Measurements from ENCODE around the gene CAVIN2. TPM values are rescaled to one million over a fixed set of nuclear protein-coding genes. Genes with fewer than 3 reads are reported as not detected.

The CAVIN2 gene
- polyA plus RNA-seq, 1 donor (not counting 4 experiments of a cell fraction or from before 2014, with no cell fraction given), result 10.2 TPM

DNA sequence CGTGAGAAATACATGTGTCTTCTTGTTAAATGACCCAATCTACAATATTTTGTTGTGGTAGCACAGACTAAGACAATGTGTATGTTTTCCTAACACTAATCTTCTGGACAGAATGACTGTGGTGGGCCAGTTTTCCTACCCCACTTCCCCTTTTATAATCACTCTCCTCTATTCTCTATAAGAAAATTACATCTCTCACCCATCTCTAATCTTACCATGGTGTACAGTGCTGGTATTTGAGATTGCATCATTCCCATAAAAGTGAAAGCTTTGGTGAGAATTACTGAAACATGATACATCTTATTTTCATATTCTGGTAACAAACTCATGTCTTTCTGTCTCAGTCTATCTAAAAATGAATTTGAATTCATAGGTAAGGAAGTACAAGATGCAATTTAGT is 40.5 kb downstream of the CAVIN2 start:
- no peaks in the 10 kb centered on the region for H3K27me3 ChIP-seq (ENCODE audit: control insufficient read depth, extremely low read depth, insufficient read depth, low read length)
- no peak for TF ChIP-seq EZH2 (IDR thresholded peaks at IDR 0.05; ENCODE audit: low read length)
- TF ChIP-seq, protein P1, sequence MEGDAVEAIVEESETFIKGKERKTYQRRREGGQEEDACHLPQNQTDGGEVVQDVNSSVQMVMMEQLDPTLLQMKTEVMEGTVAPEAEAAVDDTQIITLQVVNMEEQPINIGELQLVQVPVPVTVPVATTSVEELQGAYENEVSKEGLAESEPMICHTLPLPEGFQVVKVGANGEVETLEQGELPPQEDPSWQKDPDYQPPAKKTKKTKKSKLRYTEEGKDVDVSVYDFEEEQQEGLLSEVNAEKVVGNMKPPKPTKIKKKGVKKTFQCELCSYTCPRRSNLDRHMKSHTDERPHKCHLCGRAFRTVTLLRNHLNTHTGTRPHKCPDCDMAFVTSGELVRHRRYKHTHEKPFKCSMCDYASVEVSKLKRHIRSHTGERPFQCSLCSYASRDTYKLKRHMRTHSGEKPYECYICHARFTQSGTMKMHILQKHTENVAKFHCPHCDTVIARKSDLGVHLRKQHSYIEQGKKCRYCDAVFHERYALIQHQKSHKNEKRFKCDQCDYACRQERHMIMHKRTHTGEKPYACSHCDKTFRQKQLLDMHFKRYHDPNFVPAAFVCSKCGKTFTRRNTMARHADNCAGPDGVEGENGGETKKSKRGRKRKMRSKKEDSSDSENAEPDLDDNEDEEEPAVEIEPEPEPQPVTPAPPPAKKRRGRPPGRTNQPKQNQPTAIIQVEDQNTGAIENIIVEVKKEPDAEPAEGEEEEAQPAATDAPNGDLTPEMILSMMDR (optimal IDR thresholded peaks at IDR 0.05 in 1 of 3, IDR thresholded peaks at IDR 0.05 in 1 of 3, conservative IDR thresholded peaks at IDR 0.05 in 1 of 3; ENCODE audit: extremely low read depth in 1 of 3, insufficient read depth in 2 of 3, low read length in 3 of 3), result no peak
- H3K4me1 ChIP-seq (ENCODE audit: control insufficient read depth, extremely low read depth, insufficient read depth, low read length), result no peaks in the 10 kb centered on the region
- no peaks in the 10 kb centered on the region for H3K9me3 ChIP-seq (ENCODE audit: control insufficient read depth, low read depth, low read length)
- no peak overlapping the region for H3K4me2 ChIP-seq (ENCODE audit: control insufficient read depth, extremely low read depth, insufficient read depth, low read depth, low read length)
- H3K4me3 ChIP-seq (ENCODE audit: control insufficient read depth in 2 of 3, extremely low read depth in 1 of 3, insufficient read depth in 2 of 3, low read depth in 1 of 3, low read length in 3 of 3), result no peak overlapping the region
- H3K36me3 ChIP-seq (ENCODE audit: control insufficient read depth in 2 of 2, extremely low read depth in 1 of 2, insufficient read depth in 2 of 2, low read length in 2 of 2), result no peaks in the 10 kb centered on the region
- H3K9ac ChIP-seq (ENCODE audit: control insufficient read depth, extremely low read depth, insufficient read depth, low read length), result no peak overlapping the region
- no peak overlapping the region for H3K27ac ChIP-seq (ENCODE audit: control insufficient read depth, insufficient read depth, low read length)
- no peak for FAIRE-seq
- DNase-seq (ENCODE audit: low read depth, low spot score), result no peak
- H2AFZ ChIP-seq (ENCODE audit: control insufficient read depth, low read length), result no peak overlapping the region
- dilution Hi-C loops (cut with MboI; ENCODE audit: extremely low pct_ligation_motif_present, low sequenced_read_pairs), result loop anchor here (25.0 kb wide), 2 partner anchors 244 to 356 kb away; no protein-coding TSS in a partner anchor
- no peaks in the 10 kb centered on the region for H3K9me1 ChIP-seq (ENCODE audit: control insufficient read depth, extremely low read depth, insufficient read depth, low read length)
- H4K20me1 ChIP-seq (ENCODE audit: control insufficient read depth, extremely low read depth, insufficient read depth, low read length), result no peaks in the 10 kb centered on the region
- no peaks in the 10 kb centered on the region for H3K79me2 ChIP-seq (ENCODE audit: control insufficient read depth, insufficient read depth, low read length)

GRCh38 chr2:191804766-191805165 is 42.1 kb downstream of the CAVIN2 start:
- Histone ChIP-seq H3K4me2 (ENCODE audit: control insufficient read depth, extremely low read depth, insufficient read depth, low read depth, low read length) (no peak overlapping the region), H2AFZ (ENCODE audit: control insufficient read depth, low read length) (no peak overlapping the region), H3K4me3 (ENCODE audit: control insufficient read depth in 2 of 3, extremely low read depth in 1 of 3, insufficient read depth in 2 of 3, low read depth in 1 of 3, low read length in 3 of 3) (no peak overlapping the region), H3K9ac (ENCODE audit: control insufficient read depth, extremely low read depth, insufficient read depth, low read length) (no peak overlapping the region), H4K20me1 (ENCODE audit: control insufficient read depth, extremely low read depth, insufficient read depth, low read length) (no peaks in the 10 kb centered on the region), H3K9me3 (ENCODE audit: control insufficient read depth, low read depth, low read length) (no peaks in the 10 kb centered on the region), H3K9me1 (ENCODE audit: control insufficient read depth, extremely low read depth, insufficient read depth, low read length) (no peaks in the 10 kb centered on the region), H3K36me3 (ENCODE audit: control insufficient read depth in 2 of 2, extremely low read depth in 1 of 2, insufficient read depth in 2 of 2, low read length in 2 of 2) (no peaks in the 10 kb centered on the region), H3K27ac (ENCODE audit: control insufficient read depth, insufficient read depth, low read length) (no peak overlapping the region), H3K27me3 (ENCODE audit: control insufficient read depth, extremely low read depth, insufficient read depth, low read length) (no peaks in the 10 kb centered on the region), H3K79me2 (ENCODE audit: control insufficient read depth, insufficient read depth, low read length) (no peaks in the 10 kb centered on the region), H3K4me1 (ENCODE audit: control insufficient read depth, extremely low read depth, insufficient read depth, low read length) (no peaks in the 10 kb centered on the region)
- dilution Hi-C loops (cut with MboI; ENCODE audit: extremely low pct_ligation_motif_present, low sequenced_read_pairs), result loop anchor here (25.0 kb wide), 2 partner anchors 242 to 358 kb away; no protein-coding TSS in a partner anchor
- no peak for DNase-seq (ENCODE audit: low read depth, low spot score)
- TF ChIP-seq, protein P1 (optimal IDR thresholded peaks at IDR 0.05 in 1 of 3, IDR thresholded peaks at IDR 0.05 in 1 of 3, conservative IDR thresholded peaks at IDR 0.05 in 1 of 3; ENCODE audit: extremely low read depth in 1 of 3, insufficient read depth in 2 of 3, low read length in 3 of 3), result no peak
- TF ChIP-seq EZH2 (IDR thresholded peaks at IDR 0.05; ENCODE audit: low read length), result no peak
- FAIRE-seq, result no peak

Data from keratinocyte (primary cell).